Stimulated activated CD8-positive, alpha-beta memory T cell treated with anti-CD3 and anti-CD28 coated beads, Interleukin-2, amount 100 ng/mL, for 48 hours (primary cell): ENCODE data around the gene SEMA4G.
"Not testable (repeated sequence)": the region's sequence is repeated elsewhere in the genome, so short reads cannot be mapped to it uniquely, and the experiment has no call there.

Experiments
- DNase-seq, 2 donors: peaks; one replicate each; pipeline ENCODE4 v3.0.0-alpha.2; 2020; ENCODE audit warnings: low read depth in 2 of 2

The SEMA4G gene

GRCh38 chr10:100970076-100970913 is 991 bp downstream of the SEMA4G start:
- DNase-seq, result no peak

GRCh38 chr10:100970914-100971811 is 1.9 kb downstream of the SEMA4G start:
- no peak for DNase-seq

GRCh38 chr10:100972115-100972903 is 3.0 kb downstream of the SEMA4G start:
- DNase-seq, result no peak

GRCh38 chr10:100972904-100973535 is 3.7 kb downstream of the SEMA4G start:
- no peak for DNase-seq

GRCh38 chr10:100975397-100975796 is 6.1 kb downstream of the SEMA4G start:
- DNase-seq, result not testable (repeated sequence)

- no peak for DNase-seq
These were observed 7.6 kb downstream of the SEMA4G start for GRCh38 chr10:100976906-100977305.

GRCh38 chr10:100977436-100977835 is 8.1 kb downstream of the SEMA4G start:
- no peak for DNase-seq

DNA sequence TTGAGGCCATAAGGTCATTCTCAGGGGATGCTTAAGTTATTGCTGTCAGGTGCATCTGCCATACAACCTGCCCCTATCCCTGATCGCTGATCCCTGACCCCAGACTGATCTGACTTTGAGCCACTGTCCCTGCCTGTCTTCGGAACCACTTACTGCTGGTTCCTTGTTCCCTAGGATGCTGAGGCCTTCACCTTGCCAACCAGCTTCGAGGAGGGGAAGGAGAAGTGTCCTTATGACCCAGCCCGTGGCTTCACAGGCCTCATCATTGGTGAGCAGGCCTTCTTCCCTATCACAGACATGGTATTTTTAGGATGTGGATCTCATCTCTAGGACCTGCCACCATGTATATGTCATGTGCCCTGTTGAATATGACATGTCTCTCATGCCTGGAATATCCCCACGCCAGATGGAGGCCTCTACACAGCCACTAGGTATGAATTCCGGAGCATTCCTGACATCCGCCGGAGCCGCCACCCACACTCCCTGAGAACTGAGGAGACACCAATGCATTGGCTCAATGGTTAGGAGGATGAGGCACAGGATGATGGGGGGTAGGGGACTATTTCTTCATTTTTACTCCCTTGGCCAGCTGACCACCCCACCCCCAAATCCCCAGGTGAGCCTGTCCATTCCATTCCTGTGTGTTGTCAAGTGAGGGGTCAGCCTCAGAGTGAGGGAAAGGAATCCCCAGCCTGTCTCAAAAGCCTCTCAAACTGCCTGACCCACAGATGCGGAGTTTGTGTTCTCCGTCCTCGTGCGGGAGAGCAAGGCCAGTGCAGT is 9.0 kb downstream of the SEMA4G start:
- no peak for DNase-seq

DNA sequence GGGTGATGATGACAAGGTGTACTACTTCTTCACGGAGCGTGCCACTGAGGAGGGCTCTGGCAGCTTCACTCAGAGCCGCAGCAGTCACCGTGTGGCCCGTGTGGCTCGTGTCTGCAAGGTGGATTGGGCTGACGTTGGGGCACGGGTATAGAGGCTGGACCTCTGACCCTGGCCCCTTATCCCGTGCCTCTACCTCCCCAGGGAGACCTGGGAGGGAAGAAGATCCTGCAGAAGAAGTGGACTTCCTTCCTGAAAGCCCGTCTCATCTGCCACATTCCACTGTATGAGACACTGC is 9.5 kb downstream of the SEMA4G start:
- no peak for DNase-seq

DNA sequence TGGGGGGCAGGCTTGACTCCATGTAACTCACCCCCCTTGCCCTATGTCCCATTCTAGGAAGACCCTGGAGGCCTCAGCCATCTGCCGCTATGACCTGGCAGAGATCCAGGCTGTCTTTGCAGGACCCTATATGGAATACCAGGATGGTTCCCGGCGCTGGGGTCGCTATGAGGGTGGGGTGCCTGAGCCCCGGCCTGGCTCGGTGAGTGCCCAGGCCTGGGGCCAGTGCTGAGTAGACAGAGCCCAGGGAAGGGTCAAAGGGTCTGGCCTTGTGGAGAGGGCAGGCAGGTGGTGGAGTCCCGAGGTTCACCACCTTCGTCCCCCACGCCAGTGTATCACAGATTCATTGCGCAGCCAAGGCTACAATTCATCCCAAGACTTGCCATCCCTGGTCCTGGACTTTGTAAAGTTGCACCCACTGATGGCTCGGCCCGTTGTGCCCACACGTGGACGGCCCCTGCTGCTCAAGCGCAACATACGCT is 10.5 kb downstream of the SEMA4G start:
- DNase-seq, result no peak

DNA sequence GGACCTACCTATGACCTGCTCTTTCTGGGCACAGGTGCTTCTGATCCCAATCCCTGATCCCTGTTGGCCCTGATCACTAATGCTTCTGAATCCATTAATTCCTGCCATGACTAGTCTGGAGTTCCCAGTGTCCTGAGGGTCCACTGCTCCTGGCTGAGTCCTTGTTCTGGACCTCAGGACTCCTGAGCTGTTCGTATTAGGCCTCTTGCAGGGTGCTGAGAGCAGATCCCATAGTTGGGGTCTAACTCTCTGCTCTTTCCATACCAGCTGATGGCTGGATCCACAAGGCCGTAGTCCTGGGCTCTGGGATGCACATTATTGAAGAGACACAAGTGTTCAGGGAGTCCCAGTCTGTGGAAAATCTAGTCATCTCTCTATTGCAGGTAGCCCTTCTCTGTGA is 11.0 kb downstream of the SEMA4G start:
- DNase-seq, result no peak

- DNase-seq, result no peak
These were observed 11.4 kb downstream of the SEMA4G start for GRCh38 chr10:100980711-100981110.

DNA sequence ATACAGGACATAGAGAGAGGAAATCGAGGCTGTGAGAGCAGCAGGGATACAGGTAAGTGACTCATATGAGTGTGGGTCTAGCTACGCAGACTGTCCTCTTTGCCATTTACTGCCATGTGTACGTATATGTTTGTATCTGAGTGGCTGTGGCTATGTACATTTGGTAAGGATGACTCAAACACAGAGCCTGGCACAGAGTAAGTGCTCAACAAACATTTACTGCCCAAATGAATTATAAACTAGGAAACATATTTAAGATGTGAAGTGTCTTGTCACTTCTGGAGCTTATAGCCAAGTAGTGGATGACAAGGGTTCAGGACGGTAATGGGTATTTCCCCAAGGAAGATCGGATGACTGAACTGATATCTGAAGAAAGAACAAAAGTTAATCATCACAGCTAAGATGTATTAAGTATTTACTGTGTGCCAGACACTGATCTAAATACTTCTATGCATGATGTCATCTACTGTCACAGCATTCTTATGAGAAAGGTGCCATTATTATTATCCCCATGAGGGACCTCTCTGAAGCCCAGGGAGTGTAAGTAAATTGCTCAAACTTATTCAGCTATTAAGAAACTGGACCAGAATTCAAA is 12.0 kb downstream of the SEMA4G start:
- no peak for DNase-seq

- DNase-seq, result no peak
These were observed 13.9 kb downstream of the SEMA4G start for GRCh38 chr10:100982916-100983830.

DNA sequence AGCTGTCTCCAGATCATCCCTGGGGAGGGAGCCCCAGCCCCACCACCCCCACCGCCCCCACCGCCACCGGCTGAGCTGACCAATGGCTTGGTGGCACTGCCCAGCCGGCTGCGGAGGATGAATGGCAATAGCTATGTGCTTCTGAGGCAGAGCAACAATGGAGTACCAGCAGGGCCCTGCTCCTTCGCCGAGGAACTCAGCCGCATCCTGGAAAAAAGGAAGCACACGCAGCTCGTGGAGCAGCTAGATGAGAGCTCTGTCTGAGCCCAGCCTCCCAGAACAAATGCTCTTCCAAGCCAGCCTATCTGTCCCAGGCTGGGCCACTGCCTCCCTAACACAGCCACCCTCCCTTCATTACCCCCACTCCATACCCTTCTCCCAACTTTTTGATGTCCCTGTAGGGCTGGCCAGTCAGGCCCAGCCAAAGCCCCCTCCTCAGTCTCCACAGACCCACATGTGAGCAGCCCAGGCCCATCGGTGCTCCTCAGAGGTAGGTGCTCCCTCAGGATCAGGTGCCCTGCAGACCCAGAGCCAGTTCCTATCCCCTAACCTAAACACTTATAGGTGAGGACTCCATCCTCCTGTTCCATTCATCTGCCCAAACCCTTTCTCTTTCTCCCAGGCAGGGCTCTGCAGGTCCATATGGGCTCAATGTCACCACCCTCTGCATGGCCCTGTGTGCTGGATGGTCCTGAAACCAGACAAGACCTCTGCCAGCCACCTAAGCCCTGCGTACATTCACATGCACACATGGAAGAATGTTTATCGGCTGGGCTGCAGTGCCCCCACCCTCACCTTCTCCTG is 14.8 kb downstream of the SEMA4G start:
- no peak for DNase-seq

GRCh38 chr10:100984672-100985177 is 15.4 kb downstream of the SEMA4G start:
- no peak for DNase-seq

GRCh38 chr10:100985336-100985735 is 16.0 kb downstream of the SEMA4G start:
- no peak for DNase-seq

- DNase-seq, result no peak
These were observed 17.3 kb downstream of the SEMA4G start for GRCh38 chr10:100986623-100986951.
